Measurements from ENCODE around the gene AQP3.

DNA sequence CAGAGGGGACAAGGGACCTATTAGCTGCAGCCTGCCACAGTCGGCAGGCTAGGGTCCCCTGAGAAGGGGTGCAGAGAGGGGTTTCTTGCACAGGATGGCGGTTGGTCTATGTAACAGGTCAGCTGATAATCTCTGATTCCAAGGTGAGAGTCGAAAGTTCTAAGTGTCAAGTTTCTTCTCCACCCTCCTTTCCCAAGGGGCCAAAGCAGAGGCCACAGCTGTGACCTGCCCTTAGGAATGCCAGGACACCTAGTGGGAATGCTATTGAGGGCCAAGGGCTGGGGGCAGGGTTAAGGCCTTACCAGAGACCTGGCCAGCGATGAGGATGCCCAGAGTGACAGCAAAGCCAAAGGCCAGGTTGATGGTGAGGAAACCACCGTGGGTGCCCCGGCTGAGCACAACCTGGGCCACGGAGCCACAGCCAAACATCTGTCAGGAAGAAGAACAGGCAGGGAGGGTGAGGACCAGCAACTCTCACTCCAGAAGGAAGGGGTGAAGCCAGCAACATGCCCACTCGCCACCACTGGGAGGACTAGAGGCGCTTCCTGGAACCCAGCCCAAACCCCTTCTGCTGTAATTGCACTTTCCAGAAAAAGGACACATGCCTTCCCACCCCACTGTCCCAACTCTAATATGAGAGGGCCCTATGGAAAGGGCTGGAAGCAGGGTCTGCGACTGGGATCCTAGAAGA is 3.8 kb downstream of the AQP3 start:
- TF ChIP-seq POLR2A (IDR thresholded peaks at IDR 0.05) (no peak), POLR2AphosphoS5 (IDR thresholded peaks at IDR 0.05) (no peak), EP300 (IDR thresholded peaks at IDR 0.05) (no peak), CTCF (IDR thresholded peaks at IDR 0.05) (no peak)

Data from stomach (tissue), 4 donors.